SK-N-DZ (cell line): Measurements from ENCODE around the gene ACAA2. TPM values are rescaled to one million over a fixed set of nuclear protein-coding genes. Genes with fewer than 3 reads are reported as not detected.

ENCODE experiments used
- DNase-seq: peaks from one replicate; pipeline ENCODE4 v3.0.0-alpha.2; 2015; ENCODE audit warnings: low spot score
- polyA plus RNA-seq, 2 experiments: library from polyadenylated mRNA; depleted of rRNA; stranded (reverse); fragments of >200 nt; gene quantifications; 2 replicates each; pipeline ENCODE4 v1.2.3, GENCODE V29; 2014

ACAA2 gene, protein sequence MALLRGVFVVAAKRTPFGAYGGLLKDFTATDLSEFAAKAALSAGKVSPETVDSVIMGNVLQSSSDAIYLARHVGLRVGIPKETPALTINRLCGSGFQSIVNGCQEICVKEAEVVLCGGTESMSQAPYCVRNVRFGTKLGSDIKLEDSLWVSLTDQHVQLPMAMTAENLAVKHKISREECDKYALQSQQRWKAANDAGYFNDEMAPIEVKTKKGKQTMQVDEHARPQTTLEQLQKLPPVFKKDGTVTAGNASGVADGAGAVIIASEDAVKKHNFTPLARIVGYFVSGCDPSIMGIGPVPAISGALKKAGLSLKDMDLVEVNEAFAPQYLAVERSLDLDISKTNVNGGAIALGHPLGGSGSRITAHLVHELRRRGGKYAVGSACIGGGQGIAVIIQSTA
- 120 and 132 TPM in 2 replicates for polyA plus RNA-seq (2014; cell fraction: cytosol; rRNA removed)
- 70.7 and 77.6 TPM in 2 replicates for polyA plus RNA-seq (2014; cell fraction: nucleus; rRNA removed)

GRCh38 chr18:49813319-49814146, at the start of gene ACAA2:
TSS of gene ACAA2 (minus strand) at chr18:49813533. CDS start at chr18:49813484, 49 bp downstream.
- peak; percentile 83 for DNase-seq

GRCh38 chr18:49862656-49863385, 49.5 kb upstream of the ACAA2 start:
- DNase-seq = no peak

GRCh38 chr18:49861659-49862058, 48.3 kb upstream of the ACAA2 start:
- no peak for DNase-seq

GRCh38 chr18:49859725-49860124, 46.4 kb upstream of the ACAA2 start:
- DNase-seq = no peak

- no peak for DNase-seq
Observed at GRCh38 chr18:49859021-49859359, 45.7 kb upstream of the ACAA2 start.

DNA sequence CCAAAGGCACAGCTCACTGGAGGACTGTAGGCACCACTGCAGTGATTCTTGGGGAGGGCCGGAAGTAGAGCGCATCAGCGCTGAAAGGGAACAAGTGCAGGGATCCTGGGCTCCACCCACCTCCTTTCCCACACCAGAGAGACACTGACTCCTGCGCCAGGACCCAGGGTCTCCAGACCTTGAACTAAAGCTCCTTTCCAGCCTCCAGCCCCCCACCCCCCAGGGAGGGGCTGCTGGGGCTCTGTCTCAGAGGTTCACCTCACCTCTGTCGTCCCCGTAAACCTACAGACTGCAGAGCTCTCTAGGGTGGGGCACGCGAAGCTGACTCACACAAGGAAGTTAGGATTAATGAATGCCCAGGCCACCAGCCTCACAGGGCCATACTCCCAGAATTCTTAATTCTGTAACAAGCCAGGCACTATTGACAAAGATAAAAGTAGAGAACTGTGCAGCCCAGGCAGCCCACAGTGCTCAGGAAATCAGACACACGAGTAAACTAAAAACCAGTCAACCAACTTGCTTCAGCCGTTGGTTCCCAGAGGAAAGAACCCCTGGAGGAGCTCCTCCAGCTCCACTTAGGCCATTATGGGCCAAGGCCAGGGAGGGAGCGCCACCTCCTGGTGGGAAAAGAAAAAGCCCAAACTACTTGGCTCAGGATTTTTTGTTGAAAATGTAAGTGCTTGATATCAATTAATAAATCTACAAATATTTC, 45.1 kb upstream of the ACAA2 start:
- DNase-seq = peak; percentile 56

DNA sequence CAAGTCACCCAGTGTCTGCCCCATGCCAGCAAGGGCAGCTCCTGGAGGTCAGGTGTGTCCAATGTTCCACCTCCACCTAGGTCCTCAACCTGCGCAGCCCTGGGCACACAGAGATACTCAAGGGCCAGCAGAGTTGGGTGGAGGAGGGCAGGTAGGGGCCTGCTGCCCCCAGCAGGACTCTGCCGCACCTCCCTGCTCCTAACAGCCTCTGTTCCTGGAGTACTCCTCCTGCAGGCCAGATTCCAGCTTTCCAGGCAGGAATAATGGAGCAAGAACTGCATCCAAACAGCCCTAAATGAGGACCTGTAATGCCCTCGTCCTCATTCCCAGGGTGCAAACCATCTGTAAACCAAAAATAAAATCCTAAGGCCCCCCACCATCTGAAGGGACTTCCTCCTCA, 44.4 kb upstream of the ACAA2 start:
- no peak for DNase-seq

DNA sequence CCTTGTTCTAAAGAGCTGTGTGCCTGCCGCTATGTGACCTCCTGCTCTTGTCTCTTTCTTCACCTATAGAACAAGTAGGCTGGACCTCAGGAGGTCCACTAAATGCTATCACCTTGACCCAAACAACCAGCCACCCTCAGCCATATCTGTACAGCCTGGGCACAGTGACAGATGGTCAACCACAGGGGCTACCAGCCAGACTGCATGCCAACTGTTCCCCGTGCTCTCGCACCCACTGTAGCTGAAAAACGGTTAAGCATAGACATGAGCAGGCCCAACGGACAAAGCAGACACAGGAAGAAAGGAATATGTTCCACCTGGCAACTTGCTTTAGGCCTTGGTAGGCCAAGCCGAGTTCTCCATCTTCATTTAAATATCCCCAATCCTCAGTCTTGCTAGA, 43.2 kb upstream of the ACAA2 start:
- no peak for DNase-seq

DNA sequence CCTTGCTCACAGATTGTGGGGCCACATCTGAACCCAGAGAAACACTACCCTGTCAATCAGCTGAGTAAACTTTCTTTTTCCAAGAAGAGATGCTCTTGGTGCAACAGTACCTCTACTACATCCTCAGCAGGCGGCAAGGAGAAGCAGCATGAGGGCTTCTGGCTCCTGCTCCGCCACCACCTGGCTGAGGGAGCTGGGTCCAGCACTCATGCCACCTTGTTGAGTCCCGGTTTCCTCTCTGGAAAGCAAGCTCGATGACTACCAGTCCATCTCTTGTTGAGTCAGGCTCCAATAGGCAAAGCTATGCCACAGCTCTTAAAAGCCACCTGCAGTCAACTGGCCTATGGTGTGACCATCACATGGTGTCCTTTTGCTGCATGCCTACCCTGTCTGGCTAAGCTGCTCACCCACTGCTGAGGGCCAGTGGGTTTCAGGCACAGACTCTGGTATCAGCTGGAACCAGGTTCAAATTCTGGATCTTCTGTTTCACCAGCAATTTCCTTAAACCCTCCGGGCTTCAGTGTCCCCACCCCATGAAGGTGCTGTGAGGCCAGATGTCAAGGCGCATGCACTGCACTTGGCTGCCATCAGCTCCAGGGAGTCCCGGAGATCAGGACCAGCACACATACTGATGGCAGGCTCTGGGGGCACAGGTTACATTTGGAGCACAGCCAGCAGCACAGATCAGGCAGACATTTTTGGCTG, 42.5 kb upstream of the ACAA2 start:
- no peak for DNase-seq

DNA sequence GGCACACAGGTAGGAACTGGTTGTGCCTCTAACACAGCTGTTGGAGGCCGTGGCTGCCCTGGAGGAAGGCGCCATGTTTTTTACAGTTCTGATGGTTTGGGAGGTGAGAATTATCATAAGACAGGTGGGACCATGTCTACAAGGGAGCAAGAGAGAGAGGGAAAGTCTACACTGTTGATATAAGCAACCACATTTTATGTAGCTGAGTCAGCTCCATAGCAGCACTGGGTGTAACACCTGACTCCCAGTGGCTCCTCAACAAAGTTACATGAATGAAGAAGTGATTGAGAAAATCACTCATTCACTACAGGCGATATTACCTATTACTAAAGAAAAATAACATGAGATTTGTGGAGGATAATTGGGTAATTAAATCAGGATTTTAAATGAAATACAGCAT, 41.3 kb upstream of the ACAA2 start:
- DNase-seq = no peak

GRCh38 chr18:49853436-49853835, 40.1 kb upstream of the ACAA2 start:
- DNase-seq = no peak

DNA sequence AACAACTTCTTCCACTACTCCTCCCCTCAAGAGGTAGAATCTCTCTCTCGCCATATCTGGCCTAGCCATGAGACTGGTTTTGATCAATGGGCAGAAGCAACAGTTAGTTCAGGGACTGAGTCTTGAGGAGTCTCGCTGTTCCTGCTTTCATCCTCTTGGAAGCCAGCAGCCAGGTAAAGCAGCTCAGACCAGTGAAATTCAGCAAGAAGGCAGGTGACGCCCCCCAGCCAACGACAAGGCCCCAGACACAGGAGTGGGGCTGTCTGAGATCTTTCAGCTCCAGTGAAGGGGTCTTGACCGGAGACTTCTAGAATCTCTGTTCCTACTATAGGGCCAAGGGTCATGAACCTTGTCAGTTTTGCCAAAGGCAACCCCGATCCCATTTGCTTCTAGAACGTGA, 39.7 kb upstream of the ACAA2 start:
- no peak for DNase-seq

GRCh38 chr18:49851624-49852023, 38.3 kb upstream of the ACAA2 start:
- no peak for DNase-seq

DNA sequence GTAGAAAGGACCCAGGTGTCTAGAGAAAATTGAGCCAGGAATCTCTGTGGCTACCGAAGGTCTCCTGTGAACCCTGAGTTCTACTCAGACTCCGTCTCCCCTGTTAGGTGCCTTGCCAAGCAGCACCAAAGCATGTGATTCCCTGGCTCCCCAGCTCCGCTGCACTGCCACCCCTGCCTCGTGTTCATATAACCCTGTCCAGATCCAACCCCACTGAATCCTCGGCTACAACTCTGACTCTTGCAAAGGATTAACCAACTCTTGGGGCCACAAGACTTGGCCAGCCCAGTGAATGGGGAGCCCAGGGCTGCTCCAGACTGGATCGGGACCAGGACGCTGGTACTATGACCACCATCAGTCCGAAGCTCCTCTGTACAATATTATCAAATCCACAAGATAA, 37.3 kb upstream of the ACAA2 start:
- no peak for DNase-seq

DNA sequence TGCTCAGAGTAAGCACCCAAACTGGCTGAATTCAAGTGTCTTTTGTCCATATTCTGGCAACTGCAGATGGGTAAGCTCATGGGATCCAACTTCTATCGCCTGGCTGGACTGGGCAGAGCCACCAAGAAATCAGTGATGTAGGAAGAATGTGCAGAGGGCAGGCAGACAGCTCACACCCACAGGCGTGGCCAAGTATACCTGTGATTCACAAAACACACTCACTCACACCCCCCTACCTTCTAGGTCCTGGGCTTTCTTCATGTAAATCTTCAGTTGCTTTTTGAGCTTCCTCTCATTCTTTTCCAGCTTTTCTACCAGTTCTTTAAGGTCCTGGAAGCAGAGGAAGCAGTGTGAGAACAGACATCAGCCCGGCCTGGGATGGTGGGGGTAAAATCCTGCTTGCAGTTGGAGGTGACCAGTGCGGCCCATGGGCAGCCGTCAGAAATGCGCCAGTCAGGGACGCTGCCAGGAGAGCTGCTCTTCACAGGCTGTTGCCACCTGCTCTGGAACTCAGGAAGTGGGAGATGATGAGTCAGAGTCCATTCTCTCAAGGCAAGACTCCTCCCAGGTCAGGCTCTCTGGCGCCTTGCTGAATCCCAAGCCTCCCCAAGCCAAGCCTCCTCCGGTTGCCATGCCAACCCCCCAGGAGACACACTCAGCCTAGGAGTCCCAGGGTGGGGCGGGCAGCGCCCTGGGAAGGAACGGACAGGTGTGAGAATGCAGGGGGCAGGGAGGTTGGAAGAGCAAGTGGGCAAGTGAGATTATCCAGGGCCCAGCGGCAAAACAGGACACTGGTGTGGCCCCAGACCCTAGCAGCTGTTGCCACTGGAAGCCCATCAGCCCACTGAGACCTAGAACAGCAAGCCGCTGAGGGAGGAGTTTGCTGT, 36.2 kb upstream of the ACAA2 start:
- peak; percentile 40 for DNase-seq

GRCh38 chr18:49848115-49848514, 34.8 kb upstream of the ACAA2 start:
- DNase-seq = no peak

- no peak for DNase-seq
Observed at GRCh38 chr18:49847524-49847923, 34.2 kb upstream of the ACAA2 start.

GRCh38 chr18:49846718-49847470, 33.6 kb upstream of the ACAA2 start:
- DNase-seq = no peak

DNA sequence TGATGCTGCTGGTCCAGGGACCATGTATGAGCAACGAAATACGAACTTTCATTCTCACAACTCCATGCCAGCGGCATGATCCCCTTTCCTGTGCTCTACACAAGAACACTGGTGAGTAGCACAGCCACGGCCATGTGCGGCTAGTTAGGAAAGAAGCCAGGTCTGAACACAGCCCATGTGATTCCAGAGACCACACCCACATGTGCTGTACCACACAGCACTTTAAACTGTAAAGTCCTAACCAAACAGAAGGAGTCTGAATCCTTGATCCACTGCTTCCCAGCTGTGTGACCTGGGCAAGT, 33.0 kb upstream of the ACAA2 start:
- DNase-seq = peak; percentile 21
